A673 (cell line): ENCODE results near the gene RBM5.

Experiments used
- CTCF ChIP-seq: fragments of 300-800, 200-600 bp; sonication (generic); conservative IDR thresholded peaks from 2 replicates; pipeline ENCODE4 v1.5.1; 2017; ENCODE audit warnings: low read depth, mild to moderate bottlenecking, antibody characterized with exemption, low read length, moderate library complexity, mixed read lengths
- EZH2 ChIP-seq: fragments of 200-600 bp; sonication (generic); IDR thresholded peaks from 2 replicates; pipeline ENCODE4 v1.6.1; 2017; ENCODE audit warnings: borderline replicate concordance, low read depth, mild to moderate bottlenecking, mixed read lengths, antibody characterized with exemption, low read length; ENCODE audit not compliant: poor library complexity, severe bottlenecking

- no peak for TF ChIP-seq CTCF
- no peak for TF ChIP-seq EZH2
These were observed 41.7 kb downstream of the RBM5 start for GRCh38 chr3:50130436-50130835.
